Cardiac fibroblast (primary cell): ENCODE measurements around the gene CHRNA4.

Experiments used
- DNase-seq, 2 donors: peaks; one replicate each; pipeline versions ENCODE4 v3.0.0 to v3.0.0-alpha.2; 2010; ENCODE audit warnings: low read depth in 2 of 2
- H3K4me3 ChIP-seq, 2 donors: replicated peaks in 1 of 2; 1 replicate in 1 of 2; 2 replicates in 1 of 2; pipeline ENCODE4 v1.5.1; 2011; ENCODE audit warnings: low read depth in 2 of 2, low read length in 2 of 2, mild to moderate bottlenecking in 2 of 2, moderate library complexity in 1 of 2
- TF ChIP-seq, protein P1 (sequence below): IDR thresholded peaks from one replicate; pipeline ENCODE4 v1.5.1; 2011; ENCODE audit warnings: low read depth, mild to moderate bottlenecking, low read length, inconsistent platforms

Gene CHRNA4

DNA sequence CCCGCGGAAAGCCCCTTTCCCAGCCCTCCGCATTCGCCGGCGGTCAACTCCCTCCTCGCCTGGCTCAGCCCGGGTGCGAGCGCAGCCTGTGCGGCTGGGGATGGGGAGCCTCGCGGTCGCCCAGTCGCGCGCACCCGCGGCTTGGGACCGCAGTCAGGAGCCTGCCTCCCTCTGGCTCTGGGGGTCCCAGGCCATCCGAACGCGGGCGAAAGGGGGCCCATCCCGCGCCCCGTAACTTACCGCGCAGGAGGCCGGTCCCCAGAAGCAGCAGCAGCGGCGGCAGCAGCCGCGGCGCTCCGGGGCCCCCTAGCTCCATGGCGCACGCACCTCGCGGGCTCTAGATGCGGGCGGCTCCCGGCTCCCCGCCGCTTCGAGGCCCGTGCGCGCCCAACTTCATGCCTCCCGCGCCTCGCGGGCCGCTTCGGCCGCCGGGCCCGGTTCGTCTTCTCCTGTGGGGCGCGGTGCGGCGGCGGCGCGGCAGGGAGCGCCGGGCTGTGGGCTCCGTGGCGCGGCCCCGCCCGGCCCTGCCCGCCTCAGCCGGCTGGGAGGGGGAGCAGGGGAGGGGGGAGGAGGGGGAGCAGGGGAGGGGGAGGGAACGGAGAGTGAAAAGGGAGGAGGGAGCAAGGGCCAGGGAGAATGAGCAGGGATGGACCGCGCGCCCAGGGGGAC is at the start of gene CHRNA4:
CHRNA4 (minus strand) TSS at position 500 of the 669 bp plus-strand sequence; CDS start at position 316, 184 bp downstream.
- H3K4me3 ChIP-seq, result no peak within 1 kb of the TSS
- no peak for DNase-seq
- TF ChIP-seq, protein P1, sequence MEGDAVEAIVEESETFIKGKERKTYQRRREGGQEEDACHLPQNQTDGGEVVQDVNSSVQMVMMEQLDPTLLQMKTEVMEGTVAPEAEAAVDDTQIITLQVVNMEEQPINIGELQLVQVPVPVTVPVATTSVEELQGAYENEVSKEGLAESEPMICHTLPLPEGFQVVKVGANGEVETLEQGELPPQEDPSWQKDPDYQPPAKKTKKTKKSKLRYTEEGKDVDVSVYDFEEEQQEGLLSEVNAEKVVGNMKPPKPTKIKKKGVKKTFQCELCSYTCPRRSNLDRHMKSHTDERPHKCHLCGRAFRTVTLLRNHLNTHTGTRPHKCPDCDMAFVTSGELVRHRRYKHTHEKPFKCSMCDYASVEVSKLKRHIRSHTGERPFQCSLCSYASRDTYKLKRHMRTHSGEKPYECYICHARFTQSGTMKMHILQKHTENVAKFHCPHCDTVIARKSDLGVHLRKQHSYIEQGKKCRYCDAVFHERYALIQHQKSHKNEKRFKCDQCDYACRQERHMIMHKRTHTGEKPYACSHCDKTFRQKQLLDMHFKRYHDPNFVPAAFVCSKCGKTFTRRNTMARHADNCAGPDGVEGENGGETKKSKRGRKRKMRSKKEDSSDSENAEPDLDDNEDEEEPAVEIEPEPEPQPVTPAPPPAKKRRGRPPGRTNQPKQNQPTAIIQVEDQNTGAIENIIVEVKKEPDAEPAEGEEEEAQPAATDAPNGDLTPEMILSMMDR, result no peak

DNA sequence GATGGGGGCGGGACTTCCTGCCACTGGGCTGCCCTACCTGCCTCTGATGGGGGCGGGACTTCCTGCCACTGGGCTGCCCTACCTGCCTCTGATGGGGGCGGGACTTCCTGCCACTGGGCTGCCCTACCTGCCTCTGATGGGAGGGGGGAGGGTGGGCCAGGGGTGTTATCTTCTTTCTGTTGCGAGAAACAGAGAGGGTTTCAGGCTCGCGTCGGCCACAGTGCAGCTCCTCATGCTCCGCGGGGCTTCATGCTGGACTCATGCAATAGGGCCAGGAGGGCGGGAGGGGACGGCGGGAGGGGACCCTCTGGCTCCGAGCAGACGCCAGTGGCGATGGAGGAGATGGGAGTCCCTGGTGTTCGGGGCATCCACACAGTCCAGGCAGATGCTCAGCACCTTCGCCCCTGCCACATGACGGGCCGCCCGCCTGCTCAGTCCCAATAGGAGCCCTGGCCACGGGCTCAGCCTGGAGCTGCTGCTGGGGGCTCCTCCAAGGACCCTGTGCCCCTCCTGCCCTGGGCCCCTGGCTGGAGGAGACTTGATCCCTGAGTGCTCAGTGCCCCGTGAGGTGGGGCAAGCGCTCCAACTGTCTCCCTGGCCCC is 48.8 kb upstream of the CHRNA4 start:
- TF ChIP-seq, protein P1, result no peak

DNA sequence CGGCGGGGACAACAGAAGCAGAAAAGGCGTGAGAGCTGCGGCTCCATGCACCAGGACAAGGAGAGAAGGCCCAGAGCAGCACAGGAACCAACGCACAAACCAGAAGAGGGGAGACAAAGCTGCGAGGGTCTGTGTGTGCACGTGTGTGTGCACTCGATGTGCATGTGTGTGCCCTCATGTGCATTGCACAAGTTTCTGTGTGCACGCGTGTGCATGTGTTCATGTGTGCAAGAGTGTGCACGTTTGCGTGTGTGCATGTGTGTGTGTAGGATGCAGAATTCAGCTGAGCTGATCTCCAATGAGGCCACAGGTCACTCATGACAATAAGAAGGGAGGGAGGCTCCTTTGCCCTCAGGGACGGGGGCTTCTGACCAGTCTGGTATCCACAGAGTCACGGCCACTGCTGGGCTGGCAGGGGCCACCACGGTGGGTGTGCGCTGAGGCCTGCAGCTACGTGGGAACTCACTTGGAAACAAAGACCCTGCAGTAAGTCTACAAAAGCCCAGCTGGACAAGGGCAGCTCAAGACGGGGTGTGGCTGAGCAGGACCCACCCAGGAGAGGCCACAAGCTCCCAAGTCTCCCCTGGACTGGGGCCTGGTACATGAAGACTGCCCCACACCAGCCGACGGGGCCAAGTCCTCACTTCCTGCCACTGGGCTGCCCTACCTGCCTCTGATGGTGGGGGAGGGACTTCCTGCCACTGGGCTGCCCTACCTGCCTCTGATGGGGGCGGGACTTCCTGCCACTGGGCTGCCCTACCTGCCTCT is 48.1 kb upstream of the CHRNA4 start:
- DNase-seq, result no peak
- TF ChIP-seq, protein P1, result no peak
- no peak overlapping the region for H3K4me3 ChIP-seq

More for the DNA sequence above, 48.8 kb upstream of the CHRNA4 start:
- H3K4me3 ChIP-seq, result no peak overlapping the region
- no peak for DNase-seq

DNA sequence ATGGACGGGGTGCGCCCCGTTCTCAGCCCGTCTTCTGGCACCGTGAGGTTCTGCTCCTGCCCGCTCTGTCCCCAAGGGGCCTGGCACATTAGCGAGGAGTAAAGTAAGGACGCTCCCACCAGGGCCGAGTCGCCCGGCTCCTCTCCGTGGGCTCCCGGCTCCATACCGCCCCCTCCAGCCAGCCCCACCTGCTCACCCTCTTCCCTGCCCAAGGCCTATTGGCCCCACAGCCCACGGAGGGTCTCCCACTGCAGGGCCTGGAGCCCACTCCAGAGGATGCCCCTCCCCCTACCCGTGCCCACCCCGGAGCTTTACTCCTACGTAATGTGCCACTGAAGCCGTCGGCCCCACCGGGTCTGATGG is 47.5 kb upstream of the CHRNA4 start:
- no peak for DNase-seq
- no peak overlapping the region for H3K4me3 ChIP-seq
- TF ChIP-seq, protein P1, result no peak

DNA sequence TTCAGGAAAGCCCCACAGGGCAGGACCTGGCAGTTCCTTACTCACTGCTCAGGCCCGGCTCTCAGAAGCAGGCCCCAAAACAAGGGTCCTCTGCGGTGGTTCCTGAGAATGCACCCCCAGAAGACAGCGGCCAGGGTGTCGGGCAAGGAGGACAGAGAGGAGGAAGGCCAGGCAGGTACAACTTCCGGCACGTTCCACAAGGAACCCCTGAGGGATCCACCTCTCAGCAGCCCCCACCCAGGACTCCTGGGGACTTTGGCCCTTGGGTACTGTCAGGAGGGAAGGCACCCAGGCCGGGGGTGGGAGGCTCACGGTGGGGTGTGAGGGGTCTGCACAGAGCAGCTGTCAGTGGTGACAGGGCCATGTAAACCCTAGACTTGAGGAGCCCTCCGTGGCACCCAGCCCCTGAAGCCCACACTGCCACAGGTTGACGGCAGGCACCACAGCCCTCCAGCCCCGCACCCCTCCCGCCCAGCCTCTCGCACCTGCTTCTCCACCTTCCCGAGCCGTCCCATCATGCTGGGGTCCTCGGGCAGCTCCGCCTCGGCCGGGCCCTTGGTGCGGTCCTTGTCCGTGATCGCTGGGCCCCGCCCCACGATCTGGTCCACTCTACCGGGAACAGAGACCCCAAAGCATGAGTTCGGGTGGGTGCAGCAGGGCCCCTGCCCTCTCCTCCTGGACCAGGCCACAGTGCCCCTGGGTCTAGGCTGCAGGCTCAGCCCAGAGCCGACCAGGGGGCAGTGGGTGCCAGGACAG is 47.0 kb upstream of the CHRNA4 start:
- no peak for DNase-seq
- TF ChIP-seq, protein P1, result no peak
- H3K4me3 ChIP-seq, result no peak overlapping the region

DNA sequence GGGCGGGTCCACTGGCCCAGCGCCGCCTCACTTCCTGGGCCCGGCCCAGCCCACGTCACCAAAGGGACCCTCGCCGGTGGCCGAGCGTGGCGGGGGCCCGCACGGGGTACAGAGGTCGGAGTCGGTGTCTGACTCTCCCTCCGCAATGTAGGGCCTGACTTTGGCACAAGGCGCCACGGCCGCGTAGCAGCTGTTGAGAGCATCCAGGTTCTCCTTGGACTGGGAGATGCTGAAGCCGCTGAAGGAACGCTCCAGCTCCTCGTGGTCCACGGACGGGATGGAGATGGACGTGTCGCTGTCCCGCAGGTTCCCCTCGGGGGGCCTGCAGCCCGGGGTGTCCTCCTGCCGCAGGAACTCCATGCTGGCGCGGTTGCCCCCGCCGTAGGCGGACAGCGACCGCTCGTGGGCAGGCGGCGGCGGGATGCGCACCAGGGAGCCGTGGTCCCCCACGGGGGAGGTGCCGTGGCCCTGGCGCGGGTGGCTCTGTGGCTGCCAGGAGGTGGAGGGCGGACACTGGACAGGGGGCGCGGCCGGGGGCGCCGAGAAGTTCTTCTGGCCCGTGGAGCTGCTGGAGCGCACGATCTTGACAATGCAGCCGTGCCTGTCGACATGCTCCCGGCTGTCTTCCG is 45.6 kb upstream of the CHRNA4 start:
- DNase-seq, result no peak
- TF ChIP-seq, protein P1, result no peak
- H3K4me3 ChIP-seq, result no peak overlapping the region
